Measurements from ENCODE around the gene ISG20L2.

- no peak for TF ChIP-seq NFIC (IDR thresholded peaks at IDR 0.05)
- TF ChIP-seq MAX (IDR thresholded peaks at IDR 0.05): no peak
- no peak for TF ChIP-seq TEAD4 (IDR thresholded peaks at IDR 0.05)
- no peak for TF ChIP-seq EGR1 (IDR thresholded peaks at IDR 0.05)
- TF ChIP-seq USF1 (IDR thresholded peaks at IDR 0.05): no peak
- no peak for TF ChIP-seq REST (IDR thresholded peaks at IDR 0.05; ENCODE audit: low read depth)
- TF ChIP-seq YY1 (IDR thresholded peaks at IDR 0.05; ENCODE audit: low read depth): no peak
- TF ChIP-seq RAD21 (IDR thresholded peaks at IDR 0.05; ENCODE audit: low read depth): no peak
- TF ChIP-seq TAF1 (IDR thresholded peaks at IDR 0.05; ENCODE audit: low read depth): no peak
- no peak for TF ChIP-seq CEBPB (IDR thresholded peaks at IDR 0.05)
- no peak for TF ChIP-seq EP300 (IDR thresholded peaks at IDR 0.05; ENCODE audit: borderline replicate concordance)
- no peak for TF ChIP-seq CREB1 (IDR thresholded peaks at IDR 0.05; ENCODE audit: low read depth)
- TF ChIP-seq FOXM1 (IDR thresholded peaks at IDR 0.05; ENCODE audit: borderline replicate concordance, low read depth): no peak
These were observed 16.3 kb upstream of the ISG20L2 start for GRCh38 chr1:156744786-156745419.

Measured in Ishikawa (cell line).